ENCODE data around the gene SH3BGR.

DNA sequence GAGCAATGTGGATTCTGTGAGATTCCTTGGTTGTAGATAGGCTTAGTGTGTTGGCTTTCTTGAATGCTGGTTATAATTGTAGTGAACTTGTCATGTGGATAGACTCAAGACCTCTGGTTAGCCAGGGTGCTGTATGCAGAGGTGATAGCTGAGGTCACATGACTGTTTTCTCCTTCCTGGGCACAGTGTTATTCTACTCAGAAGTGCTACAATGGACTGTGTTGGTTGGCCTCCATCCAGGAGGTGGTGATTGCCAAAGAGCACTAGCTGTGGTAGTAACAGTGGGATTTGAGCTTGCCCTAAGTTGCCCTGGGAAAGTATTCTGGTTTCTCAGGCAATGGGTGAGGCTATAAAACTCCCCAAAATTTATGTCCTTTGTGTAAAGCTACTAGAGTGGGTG lies 71.6 kb downstream of the SH3BGR start:
- TF ChIP-seq, protein P1, sequence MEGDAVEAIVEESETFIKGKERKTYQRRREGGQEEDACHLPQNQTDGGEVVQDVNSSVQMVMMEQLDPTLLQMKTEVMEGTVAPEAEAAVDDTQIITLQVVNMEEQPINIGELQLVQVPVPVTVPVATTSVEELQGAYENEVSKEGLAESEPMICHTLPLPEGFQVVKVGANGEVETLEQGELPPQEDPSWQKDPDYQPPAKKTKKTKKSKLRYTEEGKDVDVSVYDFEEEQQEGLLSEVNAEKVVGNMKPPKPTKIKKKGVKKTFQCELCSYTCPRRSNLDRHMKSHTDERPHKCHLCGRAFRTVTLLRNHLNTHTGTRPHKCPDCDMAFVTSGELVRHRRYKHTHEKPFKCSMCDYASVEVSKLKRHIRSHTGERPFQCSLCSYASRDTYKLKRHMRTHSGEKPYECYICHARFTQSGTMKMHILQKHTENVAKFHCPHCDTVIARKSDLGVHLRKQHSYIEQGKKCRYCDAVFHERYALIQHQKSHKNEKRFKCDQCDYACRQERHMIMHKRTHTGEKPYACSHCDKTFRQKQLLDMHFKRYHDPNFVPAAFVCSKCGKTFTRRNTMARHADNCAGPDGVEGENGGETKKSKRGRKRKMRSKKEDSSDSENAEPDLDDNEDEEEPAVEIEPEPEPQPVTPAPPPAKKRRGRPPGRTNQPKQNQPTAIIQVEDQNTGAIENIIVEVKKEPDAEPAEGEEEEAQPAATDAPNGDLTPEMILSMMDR (IDR thresholded peaks at IDR 0.05): no peak
- no peak for TF ChIP-seq POLR2AphosphoS5 (IDR thresholded peaks at IDR 0.05)

All from breast epithelium (tissue), 3 donors.